HG02610 (cell line): ENCODE measurements around the gene AGPAT4.
"Not testable (repeated sequence)": the region's sequence is repeated elsewhere in the genome, so short reads cannot be mapped to it uniquely, and the experiment has no call there.

Experiments used
- ATAC-seq: cut with Tn5 transposase; IDR thresholded peaks from one replicate; pipeline ENCODE4 v1.9.1; 2021; ENCODE audit warnings: mild to moderate bottlenecking, moderate library complexity; ENCODE audit not compliant: unreplicated experiment

Gene AGPAT4

GRCh38 chr6:161228921-161229591, 44.8 kb downstream of the AGPAT4 start:
- peak; percentile 72 for ATAC-seq

- ATAC-seq, result no peak
Observed at GRCh38 chr6:161228096-161228495, 45.8 kb downstream of the AGPAT4 start.

GRCh38 chr6:161227004-161227960, 46.6 kb downstream of the AGPAT4 start:
- peak; percentile 20 for ATAC-seq

- ATAC-seq, result peak; percentile 59
Observed at GRCh38 chr6:161226009-161226964, 47.6 kb downstream of the AGPAT4 start.

- no peak for ATAC-seq
Observed at GRCh38 chr6:161225681-161226008, 48.2 kb downstream of the AGPAT4 start.

- not testable (repeated sequence) for ATAC-seq
Observed at GRCh38 chr6:161224951-161225680, 48.7 kb downstream of the AGPAT4 start.

GRCh38 chr6:161223646-161224045, 50.2 kb downstream of the AGPAT4 start:
- ATAC-seq, result no peak

- no peak for ATAC-seq
Observed at GRCh38 chr6:161222706-161223234, 51.1 kb downstream of the AGPAT4 start.

- no peak for ATAC-seq
Observed at GRCh38 chr6:161220346-161220745, 53.5 kb downstream of the AGPAT4 start.

GRCh38 chr6:161219680-161220079, 54.2 kb downstream of the AGPAT4 start:
- no peak for ATAC-seq

GRCh38 chr6:161218222-161218621, 55.6 kb downstream of the AGPAT4 start:
- no peak for ATAC-seq

GRCh38 chr6:161217628-161218027, 56.2 kb downstream of the AGPAT4 start:
- no peak for ATAC-seq

GRCh38 chr6:161216616-161217205, 57.1 kb downstream of the AGPAT4 start:
- no peak for ATAC-seq

- ATAC-seq, result no peak
Observed at GRCh38 chr6:161215876-161216615, 57.8 kb downstream of the AGPAT4 start.

- no peak for ATAC-seq
Observed at GRCh38 chr6:161215193-161215592, 58.7 kb downstream of the AGPAT4 start.

- ATAC-seq, result no peak
Observed at GRCh38 chr6:161214722-161215121, 59.1 kb downstream of the AGPAT4 start.

GRCh38 chr6:161212902-161213301, 61.0 kb downstream of the AGPAT4 start:
- no peak for ATAC-seq

GRCh38 chr6:161211380-161212035, 62.4 kb downstream of the AGPAT4 start:
- ATAC-seq, result no peak
